HG02970 (cell line): ENCODE data around the gene TAGLN2.

Experiments
- ATAC-seq: cut with Tn5 transposase; IDR thresholded peaks from one replicate; pipeline ENCODE4 v1.9.1; 2021; ENCODE audit warnings: mild to moderate bottlenecking, moderate library complexity, moderate number of reproducible peaks; ENCODE audit not compliant: unreplicated experiment, low FRiP score

TAGLN2 gene

DNA sequence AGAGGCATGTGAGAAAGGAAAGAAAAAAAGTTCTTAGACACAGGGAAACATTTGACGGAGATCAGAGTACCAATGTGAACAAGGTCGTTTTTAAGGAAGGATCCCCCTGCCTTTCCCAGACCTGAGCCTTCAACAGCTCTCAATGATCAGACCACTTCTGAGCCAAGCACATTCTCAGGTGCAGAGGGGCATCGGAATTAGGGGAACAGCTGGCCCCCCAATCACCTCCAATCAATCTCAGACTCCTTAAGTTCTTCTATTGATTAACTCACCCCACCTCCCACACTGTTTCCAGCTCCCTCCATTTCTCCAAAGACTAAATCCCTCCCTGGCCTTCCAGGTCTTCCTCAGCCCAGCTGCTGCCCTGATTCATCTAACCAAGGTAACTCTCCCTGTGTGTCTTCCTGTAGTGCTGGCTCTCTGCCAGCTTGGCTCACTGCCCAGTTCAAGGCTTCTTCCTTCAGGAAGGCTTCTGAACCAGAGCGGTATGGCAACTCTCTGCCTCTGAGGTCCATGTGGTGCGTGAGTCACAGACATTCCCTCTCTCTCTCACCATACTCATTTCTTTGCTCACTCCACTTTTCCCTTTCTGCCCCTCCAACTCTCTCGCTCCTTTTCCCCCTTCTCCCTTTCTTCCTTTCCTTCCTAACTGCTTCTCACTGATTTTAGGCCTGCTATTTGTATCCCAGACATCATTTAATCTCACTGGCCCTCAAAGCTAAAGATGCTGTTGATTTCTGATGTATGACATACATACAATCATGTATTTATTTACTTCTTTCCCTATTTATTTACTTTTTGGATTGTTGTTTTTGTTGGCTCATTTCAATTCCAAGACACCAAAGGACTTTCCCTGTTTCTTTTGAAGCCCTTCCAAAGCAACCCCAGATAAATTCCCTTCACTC, 43.4 kb downstream of the TAGLN2 start:
- ATAC-seq, result no peak

GRCh38 chr1:159880430-159880829, 44.9 kb downstream of the TAGLN2 start:
- ATAC-seq, result no peak

DNA sequence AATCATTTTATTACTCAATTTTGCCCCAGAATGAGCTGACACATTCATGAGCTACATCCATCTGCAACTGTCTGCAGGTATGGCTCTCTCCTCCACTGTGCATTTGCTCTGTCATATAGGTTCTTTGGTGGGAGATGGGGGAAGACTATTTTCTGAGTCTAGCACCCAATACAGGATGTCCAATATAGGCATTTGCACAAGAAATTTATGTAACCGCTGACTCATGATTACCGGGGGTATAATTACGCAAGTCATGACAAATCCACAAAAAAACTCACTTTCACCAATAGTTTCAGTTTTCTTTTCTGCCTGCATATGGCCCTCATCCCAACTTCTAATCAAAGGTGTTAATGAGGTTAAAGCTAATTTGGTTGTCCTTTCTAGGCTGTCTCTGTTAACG, 45.3 kb downstream of the TAGLN2 start:
- no peak for ATAC-seq

GRCh38 chr1:159879136-159879535, 46.2 kb downstream of the TAGLN2 start:
- no peak for ATAC-seq

DNA sequence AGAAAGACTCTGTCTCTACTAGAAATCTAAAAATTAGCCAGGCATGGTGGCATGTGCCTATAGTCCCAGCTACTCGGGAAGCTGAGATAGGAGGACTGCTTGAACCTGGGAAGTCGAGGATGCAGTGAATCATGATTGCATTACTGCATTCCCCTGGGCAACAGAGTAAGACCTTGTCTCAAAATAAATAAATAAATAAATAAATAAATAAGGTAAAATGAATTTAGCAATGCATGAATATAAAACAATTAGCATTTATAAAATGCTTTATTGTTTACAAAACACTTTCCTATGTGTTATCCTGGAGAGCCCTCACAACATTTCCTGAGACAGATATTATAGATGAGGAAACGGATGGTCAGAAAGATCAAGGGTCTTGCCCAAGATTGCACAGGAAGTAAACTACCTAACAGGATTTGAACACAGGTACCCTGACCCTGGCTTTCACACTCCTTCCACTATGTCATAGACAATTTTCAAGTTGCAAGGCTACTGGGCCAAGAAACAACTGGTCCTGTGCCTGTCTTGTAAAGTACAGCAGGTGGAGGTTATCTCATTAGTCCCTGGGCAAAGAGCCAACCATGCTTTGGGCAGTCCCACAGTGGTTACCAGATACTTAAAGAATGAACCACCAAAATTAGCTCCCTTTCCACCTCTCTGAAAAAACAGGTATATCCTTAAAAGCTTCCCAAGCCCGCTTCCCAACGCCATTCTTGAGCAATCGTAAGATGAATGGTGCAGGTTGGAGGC, 47.4 kb downstream of the TAGLN2 start:
- no peak for ATAC-seq

GRCh38 chr1:159873530-159874143, 51.7 kb downstream of the TAGLN2 start:
- ATAC-seq, result no peak

- no peak for ATAC-seq
Observed at GRCh38 chr1:159872891-159873290, 52.4 kb downstream of the TAGLN2 start.

DNA sequence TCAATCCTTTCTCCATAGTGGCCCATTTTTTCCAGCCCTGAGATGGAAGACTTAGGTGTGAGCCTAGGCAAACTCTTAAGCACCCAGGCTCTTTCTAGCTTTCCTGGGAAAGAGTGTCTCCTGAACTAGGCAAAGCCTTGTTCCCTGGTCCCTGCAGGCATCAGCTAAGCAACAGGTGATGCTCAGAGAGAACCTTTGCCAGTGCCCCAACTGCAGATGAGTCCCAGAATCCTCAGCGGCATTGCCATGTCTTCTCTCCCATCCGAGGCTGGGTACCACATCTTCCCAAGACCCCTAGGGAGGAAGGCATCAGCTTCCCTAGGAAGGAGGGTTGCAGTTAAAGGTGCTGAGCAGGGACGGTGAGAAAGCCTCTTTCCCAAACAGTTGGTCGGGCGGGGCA, 54.6 kb downstream of the TAGLN2 start:
- no peak for ATAC-seq

DNA sequence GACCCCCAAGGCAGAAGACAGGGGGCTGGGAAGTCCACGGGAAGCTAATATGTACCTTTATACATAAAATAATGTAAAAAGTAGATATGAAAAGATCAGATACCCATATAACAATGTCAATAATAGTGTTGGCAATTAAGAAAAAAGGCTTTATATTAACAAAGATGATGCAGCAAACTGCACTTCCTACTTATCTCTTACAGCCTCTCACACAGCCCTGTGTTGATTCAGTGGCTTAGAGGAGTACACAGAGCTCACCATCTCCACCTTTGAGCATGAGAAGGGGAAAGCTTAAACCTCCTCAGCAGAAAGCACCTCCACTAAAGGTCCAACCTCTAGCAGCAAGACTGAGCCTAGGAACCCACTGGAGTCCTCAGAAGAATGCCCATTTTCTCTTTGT, 55.7 kb downstream of the TAGLN2 start:
- no peak for ATAC-seq

DNA sequence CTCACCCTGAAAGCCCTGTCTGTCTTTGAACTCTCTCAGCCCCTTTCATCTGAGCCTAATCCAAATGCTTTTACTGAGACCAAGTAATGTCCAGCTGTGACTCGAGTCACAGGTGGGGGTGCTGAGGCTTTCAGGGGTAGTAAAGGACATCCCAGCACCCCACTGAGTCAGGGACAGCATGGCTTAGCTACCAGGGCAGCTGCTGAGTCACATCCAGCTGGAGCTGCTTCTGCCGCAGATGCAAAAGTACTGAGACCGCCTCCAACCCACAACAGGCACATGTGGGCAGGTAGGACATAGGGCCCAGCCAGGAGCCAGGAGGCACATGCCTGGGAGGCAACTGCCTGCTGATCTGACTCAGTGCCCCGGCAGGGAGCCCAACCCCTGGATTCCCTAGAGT, 56.1 kb downstream of the TAGLN2 start:
- ATAC-seq, result no peak

- no peak for ATAC-seq
Observed at GRCh38 chr1:159868766-159869165, 56.5 kb downstream of the TAGLN2 start.
